Measurements from ENCODE around the gene SECISBP2L.
"Not testable (repeated sequence)": the region's sequence is repeated elsewhere in the genome, so short reads cannot be mapped to it uniquely, and the experiment has no call there.

Gene SECISBP2L

GRCh38 chr15:49046220-49047102 lies at the start of gene SECISBP2L:
SECISBP2L (minus strand) TSS chr15:49046446; CDS start chr15:49046299, 147 bp downstream.
- DNase-seq: peak; percentile 91 to 93

GRCh38 chr15:49094923-49095322 lies 48.7 kb upstream of the SECISBP2L start:
- DNase-seq: no peak

- no peak for DNase-seq
These were observed 47.2 kb upstream of the SECISBP2L start for GRCh38 chr15:49093252-49094105.

- no peak for DNase-seq
These were observed 42.8 kb upstream of the SECISBP2L start for GRCh38 chr15:49088996-49089395.

- DNase-seq: no peak
These were observed 39.6 kb upstream of the SECISBP2L start for GRCh38 chr15:49085696-49086459.

- DNase-seq: no peak
These were observed 38.0 kb upstream of the SECISBP2L start for GRCh38 chr15:49084285-49084570.

- no peak for DNase-seq
These were observed 37.4 kb upstream of the SECISBP2L start for GRCh38 chr15:49083401-49084284.

- no peak for DNase-seq
These were observed 36.7 kb upstream of the SECISBP2L start for GRCh38 chr15:49082960-49083359.

- DNase-seq: no peak
These were observed 33.2 kb upstream of the SECISBP2L start for GRCh38 chr15:49079340-49080039.

- no peak for DNase-seq
These were observed 29.6 kb upstream of the SECISBP2L start for GRCh38 chr15:49075881-49076280.

GRCh38 chr15:49074589-49075287 lies 28.5 kb upstream of the SECISBP2L start:
- not testable (repeated sequence) for DNase-seq

- DNase-seq: no peak
These were observed 20.1 kb upstream of the SECISBP2L start for GRCh38 chr15:49066372-49066771.

- no peak for DNase-seq
These were observed 18.6 kb upstream of the SECISBP2L start for GRCh38 chr15:49064884-49065283.

GRCh38 chr15:49064281-49064653 lies 18.0 kb upstream of the SECISBP2L start:
- DNase-seq: no peak

- peak in 1 of 2 donors; percentile 4 for DNase-seq
These were observed 17.4 kb upstream of the SECISBP2L start for GRCh38 chr15:49063402-49064280.

GRCh38 chr15:49062900-49063299 lies 16.7 kb upstream of the SECISBP2L start:
- no peak for DNase-seq

- no peak for DNase-seq
These were observed 14.7 kb upstream of the SECISBP2L start for GRCh38 chr15:49060710-49061495.

GRCh38 chr15:49059491-49059890 lies 13.2 kb upstream of the SECISBP2L start:
- no peak for DNase-seq

- DNase-seq: no peak
These were observed 12.3 kb upstream of the SECISBP2L start for GRCh38 chr15:49058559-49058958.
